ENCODE measurements around the gene ZNF732.

DNA sequence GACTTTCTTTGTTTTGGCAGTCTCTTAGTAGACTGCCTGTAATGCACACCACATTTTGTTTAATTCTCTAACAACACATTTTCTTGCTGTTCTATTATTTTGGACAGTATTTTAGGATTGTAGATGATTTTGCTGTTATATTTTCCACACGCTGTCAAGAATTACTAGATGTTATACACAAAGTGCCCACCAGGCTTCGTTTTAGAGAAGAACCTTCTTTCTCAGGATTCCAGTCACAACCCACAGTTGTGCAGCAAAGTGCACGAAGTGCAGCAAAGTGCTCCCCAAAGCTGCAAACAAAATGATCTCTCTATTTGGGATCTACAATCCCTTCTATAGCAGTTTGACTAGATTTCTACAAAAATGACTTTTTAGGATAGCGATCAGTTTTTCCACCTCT, 34.7 kb upstream of the ZNF732 start:
- TF ChIP-seq, protein P1, sequence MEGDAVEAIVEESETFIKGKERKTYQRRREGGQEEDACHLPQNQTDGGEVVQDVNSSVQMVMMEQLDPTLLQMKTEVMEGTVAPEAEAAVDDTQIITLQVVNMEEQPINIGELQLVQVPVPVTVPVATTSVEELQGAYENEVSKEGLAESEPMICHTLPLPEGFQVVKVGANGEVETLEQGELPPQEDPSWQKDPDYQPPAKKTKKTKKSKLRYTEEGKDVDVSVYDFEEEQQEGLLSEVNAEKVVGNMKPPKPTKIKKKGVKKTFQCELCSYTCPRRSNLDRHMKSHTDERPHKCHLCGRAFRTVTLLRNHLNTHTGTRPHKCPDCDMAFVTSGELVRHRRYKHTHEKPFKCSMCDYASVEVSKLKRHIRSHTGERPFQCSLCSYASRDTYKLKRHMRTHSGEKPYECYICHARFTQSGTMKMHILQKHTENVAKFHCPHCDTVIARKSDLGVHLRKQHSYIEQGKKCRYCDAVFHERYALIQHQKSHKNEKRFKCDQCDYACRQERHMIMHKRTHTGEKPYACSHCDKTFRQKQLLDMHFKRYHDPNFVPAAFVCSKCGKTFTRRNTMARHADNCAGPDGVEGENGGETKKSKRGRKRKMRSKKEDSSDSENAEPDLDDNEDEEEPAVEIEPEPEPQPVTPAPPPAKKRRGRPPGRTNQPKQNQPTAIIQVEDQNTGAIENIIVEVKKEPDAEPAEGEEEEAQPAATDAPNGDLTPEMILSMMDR (IDR thresholded peaks at IDR 0.05): no peak
- no peak for TF ChIP-seq POLR2A (IDR thresholded peaks at IDR 0.05)

All from right lobe of liver (tissue), 4 donors.